RKO (cell line): ENCODE results near the gene SHISA9.

Experiments used
- DNase-seq: peaks from one replicate; pipeline ENCODE4 v3.0.0-alpha.2; 2016; ENCODE audit warnings: low spot score

Gene SHISA9

DNA sequence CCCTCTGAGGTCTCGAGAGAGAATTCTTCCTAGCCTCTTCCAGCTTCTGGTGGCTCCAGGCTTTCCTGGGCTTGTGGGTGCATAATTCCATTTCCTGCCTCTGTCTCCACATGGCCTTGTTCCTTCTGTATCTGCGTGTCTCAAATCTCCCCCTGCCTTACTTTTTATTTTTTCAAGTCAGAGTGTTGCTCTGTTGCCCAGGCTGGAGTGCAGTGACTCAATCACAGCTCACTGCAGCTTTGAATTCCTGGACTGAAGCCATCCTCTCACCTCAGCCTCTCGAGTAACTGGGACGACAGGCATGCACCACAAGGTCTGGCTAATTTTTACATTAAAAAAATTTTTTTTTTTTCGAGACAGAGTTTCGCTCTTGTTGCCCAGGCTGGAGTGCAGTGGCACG, 120.6 kb downstream of the SHISA9 start:
- DNase-seq: peak; percentile 18

DNA sequence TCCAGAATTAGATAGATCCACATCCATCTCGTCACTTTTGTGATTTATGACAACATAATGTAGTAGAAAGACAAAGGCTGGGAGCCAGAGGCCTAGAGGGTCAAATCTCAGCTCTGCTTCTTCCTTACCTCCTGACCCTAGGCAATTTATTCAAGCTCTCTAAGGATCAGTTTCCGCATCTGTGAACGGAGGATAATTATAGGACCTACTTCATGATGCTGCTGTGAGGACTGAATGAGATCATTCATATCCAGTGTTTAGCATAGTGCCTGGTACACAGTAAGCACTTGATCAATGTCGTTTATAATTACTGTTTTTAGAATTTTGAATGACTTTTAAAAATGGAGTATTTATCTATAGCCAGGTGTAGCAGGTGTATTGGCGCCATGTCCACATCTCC, 128.4 kb downstream of the SHISA9 start:
- DNase-seq: no peak

DNA sequence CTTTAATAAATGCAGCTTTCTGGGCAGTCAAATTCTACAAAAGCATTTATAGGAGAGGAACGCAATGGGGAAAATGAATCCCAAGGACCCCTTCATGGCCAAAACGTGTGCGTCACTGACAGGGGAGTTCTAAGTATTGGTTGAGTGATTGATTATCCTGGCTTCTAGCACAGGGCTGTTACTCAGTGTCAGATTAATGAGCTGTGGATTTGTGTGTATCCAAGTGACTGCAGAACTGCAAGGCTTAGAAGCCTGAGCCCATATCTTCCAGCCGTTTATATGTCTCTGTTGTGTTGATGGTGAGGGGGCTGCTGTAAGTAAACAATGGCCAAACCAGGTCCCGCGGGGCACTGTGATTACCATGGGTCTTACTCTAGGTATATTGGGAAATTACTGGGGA, 129.4 kb downstream of the SHISA9 start:
- DNase-seq: no peak

DNA sequence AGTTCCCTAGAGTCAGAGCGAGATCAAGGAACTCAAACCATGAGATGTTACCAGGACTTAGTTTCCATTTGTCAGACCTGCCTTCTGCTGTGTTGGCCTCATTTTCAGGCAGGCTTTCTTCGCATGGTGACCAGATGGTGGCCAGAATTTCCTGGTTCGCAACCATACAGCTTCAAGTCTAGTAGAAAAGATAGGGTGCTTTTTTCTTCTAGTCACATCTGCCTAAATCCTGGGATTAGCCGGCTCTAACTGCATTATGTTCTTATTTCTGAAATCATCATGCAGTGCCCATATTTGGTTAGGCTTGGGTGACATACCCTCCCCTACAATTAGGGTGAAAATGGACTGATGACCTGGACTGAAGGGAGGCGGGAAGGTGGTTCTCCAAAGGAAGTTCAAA, 131.5 kb downstream of the SHISA9 start:
- no peak for DNase-seq

DNA sequence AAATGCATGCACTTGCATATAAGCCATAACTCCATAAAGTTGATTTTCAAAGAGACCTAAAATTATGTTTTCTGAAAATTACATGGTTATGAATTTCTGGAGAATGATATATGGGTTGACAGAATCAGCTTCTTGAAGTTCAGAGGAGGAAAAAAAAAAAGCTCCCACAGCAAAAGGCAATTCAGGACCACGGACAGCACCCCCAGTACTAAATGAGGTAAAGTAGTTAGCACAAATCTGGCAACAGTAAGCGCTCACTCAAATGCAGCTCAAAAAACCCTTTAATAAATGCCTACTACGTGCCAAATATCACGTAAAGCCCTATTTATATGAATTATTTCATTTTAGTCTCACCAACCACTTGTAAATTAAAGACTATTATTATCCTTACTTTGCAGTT, 135.2 kb downstream of the SHISA9 start:
- DNase-seq: peak; percentile 58

DNA sequence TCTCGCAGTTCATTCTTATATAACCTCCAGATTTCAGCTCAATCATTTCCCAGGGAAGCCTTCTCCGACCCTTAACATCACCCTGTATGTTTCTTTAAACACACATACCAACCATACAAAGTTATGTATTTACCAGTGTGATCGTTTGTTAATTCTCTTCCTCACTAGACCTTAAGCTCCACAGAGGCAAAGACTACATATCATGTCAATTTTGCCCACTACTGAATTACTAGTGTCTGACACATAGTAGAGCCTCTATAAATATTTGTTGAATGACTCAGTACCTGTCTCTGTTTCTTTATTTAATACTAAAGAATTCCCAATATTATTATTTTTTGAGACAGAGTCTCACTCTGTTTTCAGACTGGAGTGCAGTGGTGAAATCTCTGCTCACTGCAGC, 137.2 kb downstream of the SHISA9 start:
- DNase-seq: no peak

DNA sequence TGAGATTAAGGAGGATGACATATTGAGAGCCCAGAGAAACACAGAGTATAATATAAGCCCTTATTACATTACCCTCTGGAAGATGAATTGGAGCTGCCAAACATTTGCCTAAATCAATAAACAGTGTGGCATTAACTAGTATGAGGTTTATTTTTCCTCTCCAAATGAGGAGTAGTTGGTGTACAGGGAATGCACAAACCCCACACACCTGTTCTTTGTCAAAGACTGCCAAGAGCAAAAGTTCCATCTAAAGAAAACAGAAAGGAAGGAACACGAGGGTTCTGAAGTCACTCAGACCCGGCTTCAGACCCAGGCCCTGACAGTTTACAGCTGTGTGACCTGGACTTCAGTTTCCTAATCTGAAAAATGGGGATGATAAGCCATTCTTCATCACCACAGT, 138.1 kb downstream of the SHISA9 start:
- DNase-seq: no peak

DNA sequence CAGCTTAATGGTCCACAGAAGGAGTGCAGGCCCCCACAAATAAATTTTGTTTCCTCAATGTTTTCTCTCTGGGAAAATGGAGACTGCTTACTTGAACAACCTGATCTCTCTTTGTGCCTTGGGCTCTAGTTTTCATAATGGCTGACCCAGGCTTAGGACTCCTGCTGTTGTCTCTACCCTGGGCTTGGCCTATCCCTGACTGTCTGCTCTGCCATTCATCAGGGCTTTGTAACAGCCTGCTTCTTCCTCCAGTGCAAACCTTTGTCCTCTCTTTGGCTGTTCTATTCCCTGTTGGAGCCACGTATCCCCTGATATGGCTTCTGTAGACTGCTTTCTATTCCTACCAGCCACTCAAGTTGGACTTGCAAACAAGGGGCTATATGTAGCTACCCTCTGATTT, 139.8 kb downstream of the SHISA9 start:
- no peak for DNase-seq

DNA sequence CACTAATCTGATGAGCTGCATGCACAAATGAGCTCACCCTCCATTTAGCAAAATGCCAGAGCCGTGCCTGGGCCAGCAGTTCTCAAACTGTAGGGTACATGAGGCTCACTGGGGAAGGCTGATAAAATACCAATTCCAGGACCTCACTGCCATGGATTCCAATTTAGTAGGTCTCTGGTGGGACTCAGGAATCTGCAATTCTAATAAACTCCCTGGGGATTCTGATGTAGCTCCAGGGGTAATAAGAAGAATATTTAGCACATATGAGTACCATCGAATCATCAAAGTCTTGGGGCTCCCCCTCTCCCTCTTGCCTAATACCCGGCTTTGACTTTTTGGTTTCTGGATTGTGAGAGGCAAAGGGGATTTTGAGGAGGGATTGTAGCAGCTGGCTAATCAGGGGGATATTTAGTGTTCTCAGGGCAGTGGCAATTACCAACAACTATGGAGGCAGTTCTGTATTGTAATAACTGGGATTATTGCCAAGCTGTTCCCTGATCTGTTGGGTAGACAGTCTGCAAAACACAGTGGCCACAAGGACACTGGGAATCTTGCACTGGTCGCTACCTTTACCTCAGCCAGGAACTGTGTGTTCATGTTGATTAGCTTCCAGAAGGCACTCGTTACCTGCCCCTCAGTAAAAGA, 140.4 kb downstream of the SHISA9 start:
- no peak for DNase-seq

DNA sequence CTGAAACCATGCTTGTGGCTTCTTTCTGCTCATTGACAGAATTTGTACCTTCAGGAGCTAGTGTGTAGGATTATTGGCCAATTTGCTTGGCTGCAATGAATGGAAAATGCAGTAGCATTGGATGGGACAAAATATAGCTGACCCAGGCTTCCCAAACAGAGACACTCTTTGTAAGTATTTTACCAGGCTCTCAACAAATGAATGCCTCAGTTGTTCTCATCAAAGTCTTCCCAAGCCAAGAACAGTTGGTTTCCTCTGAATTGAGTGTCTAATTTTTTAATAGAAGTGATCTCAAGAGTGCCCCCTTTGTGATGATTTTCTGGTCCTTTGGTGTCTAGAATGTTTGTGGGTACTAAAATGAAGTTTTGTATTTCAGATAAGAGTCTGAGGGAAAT, 140.9 kb downstream of the SHISA9 start:
- DNase-seq: no peak

DNA sequence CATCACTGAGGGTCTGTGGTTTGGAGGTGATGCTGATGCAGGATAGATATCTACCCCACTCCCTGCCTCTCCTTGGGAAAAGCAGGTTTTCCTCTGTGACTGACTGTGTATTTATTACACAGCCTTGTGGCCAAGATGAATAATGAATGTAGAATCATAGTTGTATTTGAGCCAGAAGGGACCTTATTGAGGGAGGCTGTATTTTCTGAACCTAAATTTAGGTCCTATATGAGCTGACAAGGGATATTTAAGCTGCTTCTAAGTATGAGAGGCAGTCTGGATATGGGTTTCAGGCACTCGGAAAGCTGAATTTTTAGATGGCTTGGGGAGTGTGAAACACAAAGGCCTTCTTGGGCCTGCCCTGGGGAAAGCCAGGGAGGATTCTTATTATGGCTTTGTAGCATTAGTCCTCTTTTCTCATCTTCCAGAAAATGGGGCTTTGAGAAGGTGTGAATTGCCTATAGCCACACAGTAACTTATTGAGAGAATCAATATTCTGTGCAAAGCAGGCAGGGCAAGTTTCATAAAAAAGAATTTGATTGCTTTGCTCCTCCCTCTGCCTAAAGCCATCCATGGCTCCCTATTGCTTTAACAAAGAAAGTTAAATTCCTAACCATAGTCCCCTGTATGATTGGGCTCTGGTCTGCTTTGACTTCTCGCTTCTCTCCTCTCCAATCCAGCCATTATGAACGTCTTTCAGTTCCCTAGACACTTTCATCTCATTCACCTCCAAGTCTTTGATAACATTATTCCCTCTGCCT, 144.8 kb downstream of the SHISA9 start:
- no peak for DNase-seq

DNA sequence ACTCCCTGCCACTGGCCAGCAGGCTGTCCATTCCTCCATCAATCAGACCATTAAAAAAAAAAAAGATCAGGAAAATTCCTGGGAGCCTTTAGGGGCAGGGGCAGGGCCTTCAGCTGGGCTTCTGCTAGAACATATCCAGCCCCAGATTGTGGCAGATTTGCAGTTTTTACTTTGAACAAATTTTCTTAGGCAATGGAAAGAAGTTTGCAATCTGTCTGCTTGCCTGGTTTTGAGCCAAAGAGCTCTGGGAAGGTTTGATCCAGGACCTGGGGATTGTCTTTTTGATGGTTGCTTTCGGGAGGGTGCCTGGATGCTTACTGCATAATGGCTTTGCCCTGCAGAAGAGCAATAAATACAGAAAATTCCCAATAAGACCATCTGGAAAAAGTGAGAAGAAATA, 145.9 kb downstream of the SHISA9 start:
- DNase-seq: no peak

DNA sequence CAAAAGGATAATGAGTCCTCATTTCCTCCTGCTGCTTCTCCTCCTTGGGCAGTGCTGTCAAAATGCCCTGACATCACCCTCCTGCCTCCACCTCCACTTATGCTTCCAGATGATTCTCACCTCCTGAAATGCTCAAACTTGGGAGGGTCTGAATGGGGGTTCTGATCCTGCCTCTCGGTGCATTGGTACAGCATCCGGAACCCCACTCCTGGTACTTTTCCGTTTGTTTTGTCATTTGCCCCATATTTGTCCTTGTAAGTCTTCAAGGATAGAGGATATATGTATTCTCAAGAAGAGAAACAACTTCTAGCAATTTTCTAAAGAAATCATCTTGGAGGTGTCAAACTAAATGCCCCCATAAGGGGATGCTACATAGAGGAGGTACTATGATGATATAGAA, 148.3 kb downstream of the SHISA9 start:
- no peak for DNase-seq

DNA sequence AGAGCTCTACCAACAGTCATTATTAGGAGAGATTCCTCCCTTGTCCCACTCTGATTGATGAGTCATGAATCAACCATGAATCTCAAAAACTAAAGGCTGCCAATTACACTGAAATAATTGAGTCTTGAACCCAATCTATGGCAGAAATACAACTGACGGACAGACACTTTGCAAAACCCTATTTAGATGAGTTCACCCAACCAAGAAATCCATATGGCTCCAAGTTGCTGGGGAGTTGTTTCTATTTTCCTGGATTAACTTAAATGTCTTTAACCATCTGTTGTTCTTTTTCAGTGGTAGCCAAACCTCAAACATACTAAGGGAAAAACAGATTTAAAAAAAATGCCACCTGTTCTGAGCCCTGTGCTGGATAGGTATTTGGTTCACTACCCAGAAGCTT, 151.0 kb downstream of the SHISA9 start:
- no peak for DNase-seq

DNA sequence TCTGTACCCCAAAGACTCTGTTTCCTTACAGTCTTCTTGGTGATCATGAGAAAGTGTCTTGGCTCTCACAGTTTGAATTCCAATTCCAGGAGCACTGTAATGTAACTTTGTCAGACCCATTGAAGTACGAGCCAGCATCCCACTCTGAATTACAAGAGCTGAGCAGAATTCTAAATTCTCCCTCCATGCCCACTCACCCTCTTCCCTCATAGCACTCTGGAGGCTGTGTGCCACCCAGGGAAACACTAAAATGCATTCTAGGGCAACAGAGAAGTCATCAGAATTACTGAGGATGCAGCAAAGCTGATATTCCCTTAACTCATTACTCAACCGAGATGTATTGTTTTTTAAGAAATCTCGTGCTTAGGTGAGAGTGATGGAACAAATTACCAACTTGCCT, 154.1 kb downstream of the SHISA9 start:
- no peak for DNase-seq

DNA sequence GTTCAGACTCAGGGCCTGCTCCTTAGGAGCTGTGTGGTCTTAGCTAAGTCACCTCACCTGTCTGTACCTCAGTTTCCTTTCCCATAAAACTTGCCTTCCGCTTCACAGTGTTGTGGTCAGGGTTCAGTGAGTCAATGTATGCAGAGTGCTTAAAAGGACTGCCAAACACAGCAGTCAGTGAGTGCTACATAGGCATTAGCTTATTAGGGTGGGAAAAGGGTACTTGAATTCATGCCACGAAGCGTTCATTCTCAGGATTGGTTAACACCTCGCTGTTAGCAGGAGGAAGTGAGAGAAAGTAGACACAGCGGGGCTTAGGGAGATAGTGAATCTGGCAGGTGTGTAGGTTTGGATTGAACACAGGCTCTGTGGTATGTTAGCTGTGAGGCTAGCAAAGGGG, 155.2 kb downstream of the SHISA9 start:
- no peak for DNase-seq

DNA sequence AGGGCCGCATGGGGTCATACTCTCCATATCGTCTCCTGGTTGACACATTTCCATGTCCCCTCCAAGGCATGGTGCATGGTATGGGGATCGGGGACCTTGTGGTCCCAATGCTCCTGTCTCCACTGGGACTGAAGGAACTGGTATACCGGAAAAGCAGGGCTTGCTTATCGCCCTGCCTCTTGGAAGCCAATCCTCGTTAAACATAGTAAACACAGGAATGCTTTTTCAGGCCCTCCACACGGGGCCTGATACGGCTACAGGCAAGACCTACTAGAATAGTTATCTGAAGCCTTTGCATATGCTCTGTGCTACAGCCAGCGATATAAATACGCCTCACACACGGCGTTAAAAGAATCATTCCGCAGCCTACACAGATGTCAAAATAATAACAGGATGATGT, 159.5 kb downstream of the SHISA9 start:
- DNase-seq: no peak

DNA sequence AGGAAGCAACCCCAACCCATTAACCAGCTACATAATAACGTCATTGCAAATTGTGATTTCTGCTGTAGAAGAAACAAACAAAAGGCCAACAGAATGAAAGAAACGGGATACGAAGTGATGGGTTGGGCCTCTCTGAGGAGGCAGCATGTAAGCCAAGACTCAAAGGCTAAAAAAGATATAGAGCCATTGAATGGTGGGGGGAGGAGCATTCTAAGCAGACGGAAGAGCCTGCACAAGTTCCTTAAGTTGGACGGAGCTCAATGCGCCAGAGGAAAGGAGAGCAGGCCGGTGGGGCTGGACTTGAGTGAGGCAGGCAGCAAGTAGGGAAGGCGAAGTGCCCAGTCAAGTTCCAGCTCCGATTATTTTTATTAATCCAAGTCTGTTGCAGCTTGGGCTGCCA, 160.3 kb downstream of the SHISA9 start:
- DNase-seq: no peak

DNA sequence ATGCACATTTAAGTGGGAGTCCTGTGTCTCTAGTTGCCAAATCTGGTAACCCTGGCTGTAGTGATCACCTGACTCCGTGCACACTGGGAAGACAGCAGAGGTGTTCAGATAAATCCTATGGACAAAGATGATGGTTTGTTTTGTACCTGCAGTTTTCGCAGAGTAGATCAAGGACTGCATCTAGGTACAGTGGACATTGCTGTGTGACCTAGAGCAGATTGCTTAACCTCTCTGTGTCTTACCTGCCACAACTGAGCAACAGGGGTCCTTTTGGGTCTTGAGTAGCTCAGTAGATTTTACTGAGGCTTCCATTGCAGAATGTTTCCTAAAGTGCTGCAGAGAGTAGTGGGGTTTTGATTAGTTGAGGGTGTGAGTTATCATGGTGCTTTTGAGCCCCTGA, 160.8 kb downstream of the SHISA9 start:
- no peak for DNase-seq

DNA sequence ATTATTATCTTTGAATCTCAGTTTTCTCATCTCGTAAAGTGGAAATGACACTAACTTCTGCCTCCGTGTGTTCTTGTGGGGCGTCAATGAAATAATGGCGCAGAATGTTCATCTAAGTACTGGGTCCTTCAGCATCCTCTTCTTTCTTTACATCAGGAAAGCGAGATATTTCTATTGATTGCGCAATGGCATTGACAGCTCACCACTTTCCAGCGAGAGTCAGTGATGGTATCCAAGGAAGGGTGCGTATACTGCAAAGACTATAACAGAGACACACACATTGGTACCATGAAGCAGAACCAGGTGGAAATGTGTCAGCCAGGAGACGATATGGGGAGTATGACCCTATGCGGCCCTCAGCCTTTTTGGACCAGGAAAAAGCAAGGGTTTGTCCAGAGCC, 162.1 kb downstream of the SHISA9 start:
- DNase-seq: no peak

DNA sequence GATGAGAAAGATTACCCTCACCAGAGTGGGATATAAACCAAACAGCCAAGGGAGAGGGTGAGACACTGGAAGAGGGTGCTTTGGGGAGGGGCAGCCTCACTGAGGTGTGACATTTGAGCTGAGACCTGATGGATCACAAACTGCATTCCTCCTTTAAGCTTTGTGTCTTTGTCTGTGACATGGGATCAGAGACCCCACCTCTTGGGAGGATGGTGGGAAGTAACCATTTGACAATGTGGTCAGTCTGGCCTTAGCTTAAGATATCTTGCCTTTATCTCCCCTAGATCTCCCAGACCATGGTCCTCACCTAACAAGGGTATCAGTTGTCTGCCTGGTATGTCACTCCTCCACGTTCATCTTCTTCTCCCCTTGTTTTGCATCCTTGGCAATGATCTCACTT, 163.4 kb downstream of the SHISA9 start:
- DNase-seq: no peak

DNA sequence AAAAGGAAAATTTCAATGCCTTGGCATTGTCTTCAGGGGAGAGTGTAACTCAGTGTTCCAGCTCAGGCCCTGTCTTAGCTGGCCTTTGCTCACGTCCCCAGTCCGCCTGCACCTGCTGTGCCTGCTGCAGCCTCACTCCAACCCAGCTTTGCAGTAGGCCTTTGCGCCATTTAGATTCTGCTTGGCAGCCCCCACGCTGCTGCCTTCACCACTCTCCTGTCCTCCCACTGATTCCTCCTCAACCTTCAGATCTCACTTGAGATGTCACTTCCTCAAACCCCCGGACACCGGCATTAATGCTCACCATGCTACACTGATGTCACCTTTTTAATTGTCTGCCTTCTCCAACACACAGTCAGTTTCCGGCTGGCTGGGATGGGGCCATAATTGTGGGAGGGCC, 166.2 kb downstream of the SHISA9 start:
- DNase-seq: no peak

DNA sequence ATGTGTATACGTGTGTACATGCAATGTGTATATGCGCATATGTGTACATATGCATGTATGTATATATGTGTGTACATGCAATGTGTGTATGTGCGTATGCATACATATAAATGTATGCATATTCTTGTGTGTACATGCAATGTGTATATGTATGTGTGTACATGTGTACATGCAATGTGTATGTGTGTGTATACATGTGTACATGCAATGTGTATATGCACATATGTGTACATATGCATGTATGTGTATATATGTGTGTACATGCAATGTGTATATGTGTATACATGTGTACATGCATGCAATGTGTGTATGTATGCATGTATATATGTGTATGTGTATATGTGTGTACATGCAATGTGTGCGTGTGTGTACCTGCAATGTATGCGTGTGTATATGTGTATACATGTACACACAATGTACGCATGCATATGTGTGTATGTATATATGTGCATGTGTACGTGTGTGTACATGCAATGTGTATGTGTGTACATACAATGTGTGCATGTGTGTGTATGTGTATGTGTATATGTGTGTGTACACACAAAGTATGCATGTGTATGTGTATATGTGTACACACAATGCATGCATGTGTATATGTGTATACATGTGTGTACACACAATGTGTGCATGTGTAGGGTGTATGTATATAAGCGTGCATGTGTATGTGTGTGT, 167.7 kb downstream of the SHISA9 start:
- DNase-seq: no peak

DNA sequence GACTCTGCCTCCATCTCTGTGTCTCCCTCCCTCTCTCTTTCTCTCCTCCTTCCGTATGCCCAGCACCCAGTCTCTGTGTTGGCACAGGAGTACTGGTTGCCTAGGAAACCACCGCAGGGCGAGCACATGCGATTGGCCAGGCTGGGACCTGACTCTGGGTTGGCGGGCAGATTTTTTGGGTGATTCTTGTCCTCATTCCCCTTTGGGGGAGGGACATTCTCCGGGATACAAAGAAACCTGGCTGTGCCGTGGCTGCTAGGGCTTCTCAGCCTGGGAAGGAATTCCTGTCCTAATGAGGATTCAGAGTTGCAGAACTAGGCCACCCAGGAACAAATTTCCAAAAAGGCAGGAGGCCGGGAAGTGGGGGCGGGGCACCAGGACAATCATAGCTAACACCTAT, 168.9 kb downstream of the SHISA9 start:
- no peak for DNase-seq
